GM13977 (cell line): ENCODE results near the gene FBP1.

ENCODE experiments used
- DNase-seq: peaks from one replicate; pipeline ENCODE4 v3.0.0; 2012; ENCODE audit warnings: low spot score
- in situ Hi-C: fragments of 300-500 bp; cut with MboI; formaldehyde crosslinking; loops from one replicate; pipeline ENCODE4 v1.12.0; 2022; ENCODE audit warnings: low sequenced_read_pairs, low pct_unique_long_range_greater_than_20kb, mixed read lengths, inconsistent platforms; ENCODE audit not compliant: unreplicated experiment
- TF ChIP-seq, protein P1 (sequence below): IDR thresholded peaks from 2 replicates; pipeline ENCODE4 v1.5.1; 2012; ENCODE audit warnings: mild to moderate bottlenecking, control low read depth; ENCODE audit not compliant: insufficient read depth; ENCODE audit errors: extremely low read depth, missing control alignments

Gene FBP1

DNA sequence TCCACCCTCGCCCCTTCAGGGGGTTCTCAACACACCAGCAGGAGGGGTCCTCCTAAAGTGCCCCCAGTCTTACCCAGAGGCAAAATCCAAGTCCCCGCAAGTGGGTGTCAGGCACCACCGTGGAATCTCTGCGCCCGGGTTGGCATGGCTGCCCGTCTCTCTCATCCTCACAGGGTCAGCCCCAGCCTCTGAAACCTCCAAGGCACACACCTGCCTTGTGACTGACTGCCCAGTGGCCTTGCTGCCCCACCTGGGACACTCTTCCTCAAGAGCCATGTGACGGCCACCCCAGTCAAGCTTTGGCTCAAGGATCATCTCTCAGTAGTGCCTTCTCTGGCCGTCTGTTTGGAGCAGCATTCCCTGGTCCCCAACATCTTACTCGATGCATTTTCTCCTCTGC lies 50.6 kb downstream of the FBP1 start:
- TF ChIP-seq, protein P1, sequence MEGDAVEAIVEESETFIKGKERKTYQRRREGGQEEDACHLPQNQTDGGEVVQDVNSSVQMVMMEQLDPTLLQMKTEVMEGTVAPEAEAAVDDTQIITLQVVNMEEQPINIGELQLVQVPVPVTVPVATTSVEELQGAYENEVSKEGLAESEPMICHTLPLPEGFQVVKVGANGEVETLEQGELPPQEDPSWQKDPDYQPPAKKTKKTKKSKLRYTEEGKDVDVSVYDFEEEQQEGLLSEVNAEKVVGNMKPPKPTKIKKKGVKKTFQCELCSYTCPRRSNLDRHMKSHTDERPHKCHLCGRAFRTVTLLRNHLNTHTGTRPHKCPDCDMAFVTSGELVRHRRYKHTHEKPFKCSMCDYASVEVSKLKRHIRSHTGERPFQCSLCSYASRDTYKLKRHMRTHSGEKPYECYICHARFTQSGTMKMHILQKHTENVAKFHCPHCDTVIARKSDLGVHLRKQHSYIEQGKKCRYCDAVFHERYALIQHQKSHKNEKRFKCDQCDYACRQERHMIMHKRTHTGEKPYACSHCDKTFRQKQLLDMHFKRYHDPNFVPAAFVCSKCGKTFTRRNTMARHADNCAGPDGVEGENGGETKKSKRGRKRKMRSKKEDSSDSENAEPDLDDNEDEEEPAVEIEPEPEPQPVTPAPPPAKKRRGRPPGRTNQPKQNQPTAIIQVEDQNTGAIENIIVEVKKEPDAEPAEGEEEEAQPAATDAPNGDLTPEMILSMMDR, result no peak
- no peak for DNase-seq
- in situ Hi-C loops, result no loop called here

DNA sequence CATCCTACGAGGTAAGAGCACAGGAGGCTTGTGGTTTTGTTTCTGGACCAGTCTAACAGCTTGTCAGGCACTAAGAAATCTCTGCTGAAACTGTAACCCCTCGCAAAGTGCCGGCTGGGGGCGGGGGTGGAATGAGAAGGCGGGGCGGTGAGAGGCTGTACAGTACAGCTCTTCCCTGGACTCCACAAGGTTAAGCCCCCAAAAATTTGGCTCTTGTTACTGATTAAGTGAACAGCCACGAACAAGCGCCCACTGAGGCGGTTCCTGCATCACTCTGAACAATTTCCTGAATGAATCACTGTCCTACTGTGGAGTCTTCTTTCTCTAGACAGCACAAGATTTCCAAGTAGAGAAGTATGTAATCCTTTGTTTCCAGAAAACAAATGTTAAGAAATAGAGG lies 52.5 kb downstream of the FBP1 start:
- in situ Hi-C loops, result no loop called here
- DNase-seq, result no peak
- TF ChIP-seq, protein P1, result no peak

DNA sequence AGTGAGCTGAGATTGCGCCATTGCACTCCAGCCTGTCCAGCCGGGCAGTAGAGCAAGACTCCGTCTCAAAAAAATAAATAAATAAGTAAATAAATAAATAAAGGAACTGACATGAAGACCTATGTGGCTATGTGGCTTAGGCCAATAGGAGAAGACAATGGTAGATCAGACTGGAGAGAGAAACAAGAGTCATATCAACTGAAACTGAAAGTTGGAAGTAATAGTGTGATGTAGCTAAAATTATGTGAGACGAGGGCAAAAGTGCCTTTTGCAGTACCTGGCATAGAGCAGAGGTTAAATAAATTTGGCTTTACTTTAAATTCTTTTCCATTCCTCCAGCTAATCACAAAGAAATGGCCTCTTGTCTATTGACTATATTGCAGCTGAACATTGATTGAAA lies 53.0 kb downstream of the FBP1 start:
- in situ Hi-C loops, result no loop called here
- no peak for DNase-seq
- TF ChIP-seq, protein P1, result no peak

DNA sequence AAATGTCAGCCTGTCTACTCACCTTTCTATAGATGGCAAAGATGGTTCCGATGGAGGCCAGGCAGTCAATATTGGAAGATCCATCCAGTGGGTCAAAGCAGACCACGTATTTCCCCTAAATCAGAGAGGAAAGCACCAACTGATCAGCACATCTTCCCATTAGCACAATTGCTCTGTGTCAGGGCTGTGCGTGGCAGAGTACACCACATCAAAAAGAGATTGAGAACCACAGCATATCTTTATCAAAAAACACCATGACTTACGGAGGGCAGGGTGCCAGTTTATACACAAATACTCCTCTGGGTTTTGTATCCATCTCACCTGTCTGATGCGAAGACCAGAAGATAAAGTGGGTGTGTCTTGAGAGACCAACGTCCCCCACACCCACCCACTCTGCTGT lies 54.8 kb downstream of the FBP1 start:
- DNase-seq, result no peak
- in situ Hi-C loops, result no loop called here
- TF ChIP-seq, protein P1, result no peak

DNA sequence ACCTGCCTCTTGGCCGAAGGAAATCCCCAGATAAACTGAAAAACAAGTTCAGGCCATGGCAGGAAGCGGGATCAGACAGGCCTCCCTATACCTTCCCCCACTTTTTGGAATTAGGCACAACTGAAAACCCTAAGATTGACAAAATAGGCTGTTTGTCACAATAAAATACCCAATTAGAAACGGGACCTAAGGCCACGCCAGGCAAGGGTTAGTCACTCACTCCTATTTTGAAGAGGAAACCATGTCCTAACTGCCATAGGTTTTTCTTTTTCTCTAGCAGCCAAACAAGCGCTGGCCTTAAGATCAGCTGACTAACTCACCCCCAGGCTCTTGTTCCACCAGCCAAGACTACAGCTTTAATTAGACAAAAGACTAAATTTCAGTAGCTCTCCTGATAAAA lies 57.6 kb downstream of the FBP1 start:
- TF ChIP-seq, protein P1, result no peak
- no peak for DNase-seq
- in situ Hi-C loops, result no loop called here

DNA sequence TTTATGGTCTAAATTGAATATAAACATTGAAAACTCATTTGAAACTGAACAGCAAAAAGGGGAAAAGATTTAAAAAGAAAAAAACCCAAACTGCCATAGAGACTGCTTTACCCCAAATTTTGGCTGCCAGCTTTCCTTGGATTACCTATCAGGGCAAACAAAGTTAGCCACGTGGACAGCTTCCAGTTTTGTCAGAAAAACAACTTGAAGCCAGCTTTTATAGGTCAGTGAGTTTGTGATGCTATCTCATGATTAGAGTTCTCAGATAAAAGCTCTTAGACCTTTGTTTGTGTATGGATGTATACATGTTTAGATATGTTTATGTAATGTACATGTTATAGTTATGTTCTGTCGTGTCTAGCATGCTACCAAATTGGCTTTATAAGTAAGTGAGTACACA lies 61.7 kb downstream of the FBP1 start:
- no peak for DNase-seq
- TF ChIP-seq, protein P1, result no peak
- in situ Hi-C loops, result no loop called here

DNA sequence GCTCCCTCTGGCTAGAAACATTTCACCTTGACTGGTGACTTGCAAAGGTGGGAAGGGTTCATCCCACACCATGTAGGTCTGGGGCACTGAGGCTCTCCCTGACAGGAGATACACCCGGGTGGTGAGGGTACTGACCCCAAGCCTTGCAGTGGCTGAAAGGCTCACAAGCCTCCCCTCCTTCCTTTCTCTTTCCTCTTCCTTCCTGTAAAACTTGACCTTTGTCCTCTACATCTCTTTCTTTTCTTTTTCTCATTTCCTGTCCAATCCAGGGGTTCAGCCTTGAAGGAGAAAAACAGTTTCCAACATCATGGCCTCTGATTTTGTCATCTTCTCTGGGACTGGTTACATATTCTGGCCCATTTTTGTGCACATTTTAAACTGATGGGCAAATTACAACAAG lies 62.3 kb downstream of the FBP1 start:
- in situ Hi-C loops, result no loop called here
- DNase-seq, result no peak
- TF ChIP-seq, protein P1, result no peak
